HepG2 (cell line): ENCODE measurements around the gene GOT1. TPM values are rescaled to one million over a fixed set of nuclear protein-coding genes. Genes with fewer than 3 reads are reported as not detected.

Experiments
- ATAC-seq: fragments of 200-7000 bp; cut with Tn5 transposase; 3 replicates; pipeline ENCODE4 v1.9.1; 2020; ENCODE audit warnings: mild to moderate bottlenecking, moderate library complexity
- BruUV-seq: library from RNA; stranded (reverse); fragments of 400-500 nt; replicated peaks from 2 replicates; lab custom pipeline; 2021; lab: Mats Ljungman, UMichigan
- CTCF ChIA-PET: fragments of 300-600 bp; formaldehyde crosslinking; extraction: SDS; loops from one replicate; lab custom pipeline; 2021; ENCODE audit warnings: low total read pairs, inconsistent platforms, low intra/inter-chr PET ratio; lab: Yijun Ruan, JAX
- POLR2A ChIA-PET: fragments of 350-600 bp; sonication (Branson Sonifier 250); formaldehyde crosslinking; loops from one replicate; lab custom pipeline; 2020; ENCODE audit warnings: antibody characterized with exemption, inconsistent platforms; lab: Yijun Ruan, JAX
- DNase-seq: peaks from one replicate; pipeline ENCODE4 v3.0.0-alpha.2; 2015; ENCODE audit warnings: low spot score
- FAIRE-seq: peaks from 3 replicates; lab custom pipeline; 2011; peaks lifted over from hg19 to GRCh38; lab: Jason Lieb, UNC
- H2AFZ ChIP-seq: one replicate; pipeline ENCODE4 v1.6.1; 2011; ENCODE audit warnings: low read length, inconsistent platforms
- H3K27ac ChIP-seq: fragments of 300-600 bp; 3 replicates; pipeline ENCODE4 v1.8.0; 2011; ENCODE audit warnings: mixed run types, mild to moderate bottlenecking, mixed read lengths, low read length, inconsistent platforms; ENCODE audit not compliant: insufficient read depth; ENCODE audit errors: extremely low read length
- H3K27me3 ChIP-seq, 2 experiments: fragments of 200-600 bp in 1 of 2; 2 replicates in 1 of 2; 3 replicates in 1 of 2; pipeline versions ENCODE4 v1.6.0 to v1.8.0; 2011; ENCODE audit warnings: low read length in 2 of 2, mild to moderate bottlenecking in 2 of 2, moderate library complexity in 2 of 2, inconsistent platforms in 1 of 2; ENCODE audit not compliant: insufficient read depth in 2 of 2, control insufficient read depth in 1 of 2
- H3K36me3 ChIP-seq, 2 experiments: fragments of 200-600 bp in 1 of 2; replicated peaks in 1 of 2; 2 replicates in 1 of 2; 3 replicates in 1 of 2; pipeline versions ENCODE4 v1.5.1 to v1.8.0; 2011; ENCODE audit warnings: low read length in 2 of 2, inconsistent platforms in 1 of 2; ENCODE audit not compliant: insufficient read depth in 2 of 2, control insufficient read depth in 1 of 2
- H3K4me1 ChIP-seq: 2 replicates; pipeline ENCODE4 v1.5.1; 2012; ENCODE audit warnings: low read length, inconsistent platforms; ENCODE audit not compliant: insufficient read depth
- H3K4me2 ChIP-seq: 2 replicates; pipeline ENCODE4 v1.6.0; 2011; ENCODE audit warnings: low read depth, low read length, inconsistent platforms
- H3K4me3 ChIP-seq, 3 experiments: fragments of 200-600 bp in 1 of 3; sonication (generic), shearing (Covaris generic) in 1 of 3; replicated peaks in 1 of 3; 2 replicates each; pipeline ENCODE4 v1.5.1; 2011 to 2016; ENCODE audit warnings: low read length in 3 of 3, inconsistent platforms in 2 of 3, low read depth in 2 of 3, mild to moderate bottlenecking in 2 of 3, control low read depth in 1 of 3, mixed read lengths in 1 of 3; ENCODE audit not compliant: insufficient read depth in 1 of 3
- H3K79me2 ChIP-seq: one replicate; pipeline ENCODE4 v1.6.1; 2011; ENCODE audit warnings: low read length, inconsistent platforms; ENCODE audit not compliant: insufficient read depth
- H3K9ac ChIP-seq: 2 replicates; pipeline ENCODE4 v1.6.0; 2011; ENCODE audit warnings: mild to moderate bottlenecking, low read depth, low read length, inconsistent platforms; ENCODE audit not compliant: insufficient read depth
- H3K9me3 ChIP-seq: 2 replicates; pipeline ENCODE4 v1.5.1; 2012; ENCODE audit warnings: mild to moderate bottlenecking, low read length
- H4K20me1 ChIP-seq: 2 replicates; pipeline ENCODE4 v1.6.0; 2011; ENCODE audit warnings: inconsistent platforms, mild to moderate bottlenecking, low read length, moderate library complexity; ENCODE audit not compliant: insufficient read depth
- ARID5B ChIP-seq: IDR thresholded peaks from 2 replicates; pipeline ENCODE4 v1.4.0; 2020; ENCODE audit warnings: mild to moderate bottlenecking, missing genetic modification reagents
- FOSL2 ChIP-seq: sonication (generic); formaldehyde crosslinking; IDR thresholded peaks from 2 replicates; pipeline ENCODE4 v1.4.0; 2020; ENCODE audit warnings: missing genetic modification reagents
- KLF9 ChIP-seq: IDR thresholded peaks from 2 replicates; pipeline ENCODE4 v1.6.1; 2016; ENCODE audit warnings: low read depth
- MAFF ChIP-seq: IDR thresholded peaks from 2 replicates; pipeline ENCODE4 v1.6.1; 2011; ENCODE audit warnings: low read depth, low read length, improper control_type of control experiment
- MAFK ChIP-seq, 2 experiments: IDR thresholded peaks in 1 of 2; conservative IDR thresholded peaks in 1 of 2; 2 replicates each; pipeline ENCODE4 v1.6.1; 2011; ENCODE audit warnings: improper control_type of control experiment in 2 of 2, low read length in 2 of 2
- POLR2AphosphoS2 ChIP-seq: IDR thresholded peaks from 2 replicates; pipeline ENCODE4 v1.6.1; 2011; ENCODE audit warnings: low read depth, low read length, improper control_type of control experiment
- ZNF12 ChIP-seq: sonication (generic); formaldehyde crosslinking; IDR thresholded peaks from 2 replicates; pipeline ENCODE4 v1.5.0; 2020; ENCODE audit warnings: missing genetic modification reagents
- WGBS: methylation state at CpG from one replicate; pipeline ENCODE4 v1.1.6; 2017; ENCODE audit warnings: low lambda C conversion rate; 5-methylcytosine and 5-hydroxymethylcytosine counted together
- in situ Hi-C: cut with HindIII; loops from 2 replicates; pipeline ENCODE4 v1.10.0; 2017; ENCODE audit warnings: low pct_unique_long_range_greater_than_20kb; ENCODE audit not compliant: extremely low pct_ligation_motif_present
- intact Hi-C: fragments of 100-400 bp; cut with micrococcal nuclease; formaldehyde crosslinking; loops from one replicate; pipeline ENCODE4 v1.10.0; 2022; ENCODE audit not compliant: unreplicated experiment
- polyA plus RNA-seq, 8 experiments: library from polyadenylated mRNA; depleted of rRNA in 3 of 8; stranded (reverse) in 7 of 8; unstranded in 1 of 8; fragments of >200 nt; fragmentation: Illumina TruSeq in 4 of 8; extraction: Trizol in 4 of 8; gene quantifications; 2 replicates each; pipeline versions ENCODE4 v1.2.1 to v1.2.3, GENCODE V29; 2011 to 2016; ENCODE audit warnings: low read depth in 4 of 8, missing spikeins in 1 of 8, mixed read lengths in 1 of 8; ENCODE audit not compliant: insufficient read depth in 1 of 8
- total RNA-seq, 5 experiments: library from RNA; depleted of rRNA; stranded (reverse); fragments of >200 nt; fragmentation: Illumina TruSeq; extraction: Trizol; gene quantifications; 2 replicates each; pipeline ENCODE4 v1.2.3, GENCODE V29; 2016; ENCODE audit warnings: low read depth in 1 of 5
- TF ChIP-seq, protein P1 (sequence below): sonication (generic); formaldehyde crosslinking; IDR thresholded peaks from 2 replicates; pipeline ENCODE4 v1.9.0; 2022; ENCODE audit warnings: low read depth, missing genetic modification reagents

GOT1 gene
- total and polyA plus RNA-seq, 2 of the 13 experiments (the other 11 are each of a cell fraction or from before 2014, with no cell fraction given) = 81.2 to 102 TPM

- H3K4me1 ChIP-seq = no peaks in the 10 kb centered on the region
- peaks cover 5 to 20% of the 10 kb centered on the region in 2 experiments; a peak in 4 of 5 replicates for H3K27me3 ChIP-seq
- POLR2A ChIA-PET = no interaction called here
- CTCF ChIA-PET = no interaction called here
- DNase-seq (no peak), ATAC-seq (no peak), FAIRE-seq (no peak)
- H3K9me3 ChIP-seq = no peaks in the 10 kb centered on the region
- no peak overlapping the region for H3K4me2 ChIP-seq
- H3K4me3 ChIP-seq = no peak overlapping the region
- in situ Hi-C loops = no loop called here
- BruUV-seq = no TSS peak
- 24% methylated on average over 2 of the region's 2 CpGs for WGBS
- H3K79me2 ChIP-seq = no peaks in the 10 kb centered on the region
- no peaks in the 10 kb centered on the region for H4K20me1 ChIP-seq
- intact Hi-C loops = no loop called here
- H2AFZ ChIP-seq = no peak overlapping the region
- no peak overlapping the region for H3K9ac ChIP-seq
- no peak overlapping the region for H3K27ac ChIP-seq
- no peaks in the 10 kb centered on the region for H3K36me3 ChIP-seq
- TF ChIP-seq, protein P1, sequence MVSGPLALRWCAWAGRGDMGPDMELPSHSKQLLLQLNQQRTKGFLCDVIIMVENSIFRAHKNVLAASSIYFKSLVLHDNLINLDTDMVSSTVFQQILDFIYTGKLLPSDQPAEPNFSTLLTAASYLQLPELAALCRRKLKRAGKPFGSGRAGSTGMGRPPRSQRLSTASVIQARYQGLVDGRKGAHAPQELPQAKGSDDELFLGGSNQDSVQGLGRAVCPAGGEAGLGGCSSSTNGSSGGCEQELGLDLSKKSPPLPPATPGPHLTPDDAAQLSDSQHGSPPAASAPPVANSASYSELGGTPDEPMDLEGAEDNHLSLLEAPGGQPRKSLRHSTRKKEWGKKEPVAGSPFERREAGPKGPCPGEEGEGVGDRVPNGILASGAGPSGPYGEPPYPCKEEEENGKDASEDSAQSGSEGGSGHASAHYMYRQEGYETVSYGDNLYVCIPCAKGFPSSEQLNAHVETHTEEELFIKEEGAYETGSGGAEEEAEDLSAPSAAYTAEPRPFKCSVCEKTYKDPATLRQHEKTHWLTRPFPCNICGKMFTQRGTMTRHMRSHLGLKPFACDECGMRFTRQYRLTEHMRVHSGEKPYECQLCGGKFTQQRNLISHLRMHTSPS (CRISPR knock-in tag) = no peak
- no peak for TF ChIP-seq KLF9 (CRISPR knock-in tag)
- TF ChIP-seq ZNF12 (CRISPR knock-in tag) = peak; percentile 88
- peak in 1 of 2 experiments; percentile 51; a peak in 3 of 4 replicates for TF ChIP-seq MAFK (conservative IDR thresholded peaks at IDR 0.05 in 1 of 2, IDR thresholded peaks at IDR 0.05 in 1 of 2; ENCODE audit: low read length in 2 of 2)
- 0 out of 2 replicates have a peak, but pooled peaks have one; percentile 5 for TF ChIP-seq MAFF
- peak; percentile 43 for TF ChIP-seq FOSL2 (CRISPR knock-in tag)
Measured at GRCh38 chr10:99461230-99461629, 30.8 kb upstream of the GOT1 start.

GRCh38 chr10:99460070-99460469 lies 29.6 kb upstream of the GOT1 start:
- no peaks in the 10 kb centered on the region for H3K4me1 ChIP-seq
- DNase-seq (no peak), FAIRE-seq (no peak), ATAC-seq (no peak)
- no peak overlapping the region for H3K4me3 ChIP-seq
- H3K27me3 ChIP-seq = peaks cover 4 to 18% of the 10 kb centered on the region in 2 experiments; a peak in 4 of 5 replicates
- no peaks in the 10 kb centered on the region for H3K79me2 ChIP-seq
- H3K36me3 ChIP-seq = no peaks in the 10 kb centered on the region
- BruUV-seq = no TSS peak
- no peak overlapping the region for H3K4me2 ChIP-seq
- 46% methylated on average over 5 of the region's 5 CpGs for WGBS
- no peak overlapping the region for H2AFZ ChIP-seq
- intact Hi-C loops = no loop called here
- in situ Hi-C loops = no loop called here
- POLR2A ChIA-PET = no interaction called here
- no peaks in the 10 kb centered on the region for H4K20me1 ChIP-seq
- CTCF ChIA-PET = no interaction called here
- no peak overlapping the region for H3K9ac ChIP-seq
- H3K9me3 ChIP-seq = no peaks in the 10 kb centered on the region
- no peak overlapping the region for H3K27ac ChIP-seq
- TF ChIP-seq ARID5B (CRISPR knock-in tag) = no peak
- TF ChIP-seq POLR2AphosphoS2 = no peak
- TF ChIP-seq, all 625 proteins: peak for 0
